ENCODE data around the gene ACSF2.

Gene ACSF2

DNA sequence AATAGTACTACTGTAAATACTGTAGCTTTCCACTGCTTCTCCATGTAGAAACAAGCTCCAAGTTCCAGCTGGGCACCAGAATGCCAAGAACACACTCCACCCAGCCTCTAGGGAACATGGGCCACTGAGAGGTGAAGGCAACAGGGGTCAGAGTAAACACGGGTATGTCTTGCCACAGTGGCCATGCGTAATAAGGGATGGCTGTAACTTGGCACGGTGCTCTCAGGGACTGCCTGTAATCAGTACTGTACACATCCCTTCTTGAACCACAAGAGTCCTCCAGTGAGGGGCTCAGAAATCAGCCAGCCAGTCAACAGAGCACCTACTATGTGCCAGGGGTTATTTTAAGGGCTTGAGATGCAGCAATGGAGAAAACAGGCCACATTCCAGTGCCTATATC is 39.5 kb upstream of the ACSF2 start:
- DNase-seq (ENCODE audit: low spot score) = no peak
- H3K27ac ChIP-seq = no peak overlapping the region

GRCh38 chr17:50388728-50389127 is 37.3 kb upstream of the ACSF2 start:
- Histone ChIP-seq H3K27ac (no peak overlapping the region), H3K4me3 (no peak overlapping the region)
- no peak for DNase-seq (ENCODE audit: low spot score)
- TF ChIP-seq, protein P1, sequence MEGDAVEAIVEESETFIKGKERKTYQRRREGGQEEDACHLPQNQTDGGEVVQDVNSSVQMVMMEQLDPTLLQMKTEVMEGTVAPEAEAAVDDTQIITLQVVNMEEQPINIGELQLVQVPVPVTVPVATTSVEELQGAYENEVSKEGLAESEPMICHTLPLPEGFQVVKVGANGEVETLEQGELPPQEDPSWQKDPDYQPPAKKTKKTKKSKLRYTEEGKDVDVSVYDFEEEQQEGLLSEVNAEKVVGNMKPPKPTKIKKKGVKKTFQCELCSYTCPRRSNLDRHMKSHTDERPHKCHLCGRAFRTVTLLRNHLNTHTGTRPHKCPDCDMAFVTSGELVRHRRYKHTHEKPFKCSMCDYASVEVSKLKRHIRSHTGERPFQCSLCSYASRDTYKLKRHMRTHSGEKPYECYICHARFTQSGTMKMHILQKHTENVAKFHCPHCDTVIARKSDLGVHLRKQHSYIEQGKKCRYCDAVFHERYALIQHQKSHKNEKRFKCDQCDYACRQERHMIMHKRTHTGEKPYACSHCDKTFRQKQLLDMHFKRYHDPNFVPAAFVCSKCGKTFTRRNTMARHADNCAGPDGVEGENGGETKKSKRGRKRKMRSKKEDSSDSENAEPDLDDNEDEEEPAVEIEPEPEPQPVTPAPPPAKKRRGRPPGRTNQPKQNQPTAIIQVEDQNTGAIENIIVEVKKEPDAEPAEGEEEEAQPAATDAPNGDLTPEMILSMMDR (IDR thresholded peaks at IDR 0.05) = no peak

More for the DNA sequence above, 39.5 kb upstream of the ACSF2 start:
- no peak overlapping the region for H3K4me3 ChIP-seq
- TF ChIP-seq, protein P1 (IDR thresholded peaks at IDR 0.05) = no peak

DNA sequence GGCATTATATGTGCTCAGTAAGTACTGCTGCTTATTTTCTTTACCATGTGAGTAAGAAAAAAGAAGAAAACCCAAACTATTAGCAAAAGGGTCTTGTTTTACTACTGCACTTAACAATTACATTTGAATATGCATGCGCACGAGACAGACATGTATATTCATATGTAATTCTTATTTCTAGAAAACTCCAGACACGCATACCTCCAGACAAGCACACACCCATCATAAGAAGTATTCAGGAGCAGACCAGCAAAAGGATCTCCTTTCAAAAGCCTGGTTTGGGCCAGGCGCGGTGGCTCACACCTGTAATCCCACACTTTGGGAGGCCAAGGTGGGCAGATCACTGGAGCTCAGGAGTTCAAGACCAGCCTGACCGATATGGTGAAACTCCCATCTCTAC is 36.5 kb upstream of the ACSF2 start:
- DNase-seq (ENCODE audit: low spot score) = no peak
- no peak overlapping the region for H3K27ac ChIP-seq
- TF ChIP-seq, protein P1 (IDR thresholded peaks at IDR 0.05) = no peak
- H3K4me3 ChIP-seq = no peak overlapping the region

DNA sequence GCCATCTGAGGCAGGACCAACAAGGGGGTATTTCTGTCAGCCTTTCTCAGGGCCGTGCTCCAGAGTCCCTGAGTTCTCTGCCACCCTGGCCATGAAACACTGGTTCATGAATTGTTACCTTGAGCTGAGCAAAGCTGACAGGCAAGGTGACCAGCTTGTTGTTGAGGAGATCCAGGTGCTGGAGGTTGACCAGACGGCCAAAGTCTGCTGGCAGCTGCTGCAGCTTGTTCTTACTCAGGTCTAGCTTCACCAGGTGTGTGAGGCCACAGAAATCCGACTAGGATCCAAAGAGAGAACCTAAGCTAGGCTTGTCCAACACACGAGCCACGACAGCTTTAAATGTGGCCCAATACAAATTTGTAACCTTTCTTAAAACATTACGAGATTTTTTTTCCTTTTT is 33.4 kb upstream of the ACSF2 start:
- H3K4me3 ChIP-seq = no peak overlapping the region
- H3K27ac ChIP-seq = no peak overlapping the region

DNA sequence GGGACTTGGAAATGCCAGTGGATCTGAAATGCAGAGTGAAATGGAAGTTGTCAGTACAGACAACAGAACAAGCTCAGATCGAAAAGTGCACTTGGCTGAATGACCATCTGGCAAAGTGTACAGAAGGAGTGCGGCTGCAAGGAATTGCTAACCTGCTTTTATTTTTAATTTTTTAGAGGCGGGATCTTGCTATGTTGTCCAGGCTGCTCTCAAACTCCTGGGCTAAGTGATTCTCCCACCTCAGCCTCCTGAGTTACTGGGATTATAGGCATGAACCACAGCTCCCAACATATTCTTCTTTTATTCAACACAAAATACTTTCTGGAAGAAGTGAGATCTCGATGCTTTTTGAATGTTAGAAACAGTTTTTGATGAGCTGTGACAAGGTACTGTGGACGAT is 32.3 kb upstream of the ACSF2 start:
- H3K27ac ChIP-seq = no peak overlapping the region
- H3K4me3 ChIP-seq = no peak overlapping the region
- TF ChIP-seq, protein P1 (IDR thresholded peaks at IDR 0.05) = no peak
- no peak for DNase-seq (ENCODE audit: low spot score)

More for the DNA sequence above, 33.4 kb upstream of the ACSF2 start:
- DNase-seq (ENCODE audit: low spot score) = no peak
- TF ChIP-seq, protein P1 (IDR thresholded peaks at IDR 0.05) = no peak

DNA sequence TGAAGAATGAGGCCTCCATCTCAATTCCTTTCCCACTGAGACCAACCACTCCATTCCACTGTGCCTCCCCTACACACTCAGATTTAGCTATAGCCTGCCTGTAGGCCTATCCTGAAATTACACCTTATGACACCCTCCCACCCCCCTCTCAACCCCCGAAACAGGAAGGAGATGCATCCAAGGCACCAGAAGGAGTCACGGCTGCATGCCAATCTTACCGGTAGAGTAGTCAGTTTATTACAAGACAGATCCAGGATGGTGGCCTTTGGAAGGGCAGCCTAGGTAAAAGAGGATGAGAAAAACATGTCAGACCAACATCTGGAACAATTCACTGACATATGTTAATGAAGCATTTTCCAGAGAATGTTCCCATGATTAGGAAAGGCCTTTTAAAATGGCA is 31.3 kb upstream of the ACSF2 start:
- DNase-seq (ENCODE audit: low spot score) = no peak
- Histone ChIP-seq H3K4me3 (peak overlapping the region; percentile 5), H3K27ac (no peak overlapping the region)
- TF ChIP-seq, protein P1 (IDR thresholded peaks at IDR 0.05) = no peak

- peak overlapping the region; percentile 35 to 82 for H3K27ac ChIP-seq
- peak overlapping the region; percentile 89 for H3K4me3 ChIP-seq
- TF ChIP-seq, protein P1 (IDR thresholded peaks at IDR 0.05) = no peak
- DNase-seq (ENCODE audit: low spot score) = no peak
Observed at GRCh38 chr17:50396261-50397110, 29.5 kb upstream of the ACSF2 start.

All from coronary artery (tissue), 2 donors.